Vagina (tissue), 2 donors: ENCODE data around the gene SAP30BP.
A peak's percentile ranks its signal among the peaks of the same experiment; 100 is the strongest.

ENCODE experiments used
- CTCF ChIP-seq, 3 experiments: fragments of 450-650 bp in 2 of 3; fragments of 200-600 bp in 1 of 3; sonication (generic) in 1 of 3; IDR thresholded peaks; one replicate each; pipeline ENCODE4 v1.5.1; 2017 to 2019; ENCODE audit warnings: antibody characterized with exemption in 3 of 3, mild to moderate bottlenecking in 2 of 3, moderate library complexity in 2 of 3
- POLR2A ChIP-seq, 2 donors: fragments of 450-650 bp; IDR thresholded peaks; one replicate each; pipeline ENCODE4 v1.6.1; 2017; ENCODE audit warnings: antibody characterized with exemption in 2 of 2, mild to moderate bottlenecking in 2 of 2, moderate library complexity in 2 of 2
- POLR2AphosphoS5 ChIP-seq, 2 donors: sonication (generic); formaldehyde crosslinking; IDR thresholded peaks; one replicate each; pipeline ENCODE4 v1.9.0; 2017; ENCODE audit warnings: antibody characterized with exemption in 2 of 2, mild to moderate bottlenecking in 2 of 2, low read depth in 1 of 2; ENCODE audit not compliant: insufficient read depth in 1 of 2

- TF ChIP-seq CTCF (IDR thresholded peaks at IDR 0.05): no peak
- no peak for TF ChIP-seq POLR2A (IDR thresholded peaks at IDR 0.05)
- TF ChIP-seq POLR2AphosphoS5 (IDR thresholded peaks at IDR 0.05; ENCODE audit: insufficient read depth in 1 of 2, low read depth in 1 of 2): peak in 1 of 2 donors; percentile 46
These were observed 53.7 kb downstream of the SAP30BP start, which contains the start of gene ITGB4 for GRCh38 chr17:75720656-75721462.
